Measurements from ENCODE around the gene SYS1.

Gene SYS1

DNA sequence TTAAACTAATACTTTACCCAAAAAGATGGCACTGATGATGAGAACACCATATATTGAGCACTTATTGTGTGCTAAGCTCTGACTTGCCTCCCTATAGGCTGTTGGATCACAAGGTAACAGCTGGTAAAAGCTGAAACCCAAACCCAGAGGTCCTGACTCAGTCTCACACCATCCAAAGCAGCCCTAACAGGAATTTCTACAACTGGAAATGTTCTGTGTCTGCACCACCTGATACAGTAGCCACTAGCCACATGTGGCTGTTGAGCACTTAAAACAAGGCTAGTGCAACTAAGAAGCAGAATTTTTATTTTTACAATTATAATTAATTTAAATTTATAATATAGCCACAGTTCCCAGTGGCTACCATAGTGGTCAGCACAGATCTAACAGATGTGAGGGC is 39.2 kb upstream of the SYS1 start:
- no peak; the same call in 2 of the 3 replicates for ATAC-seq
- TF ChIP-seq GLIS3 (CRISPR knock-in tag; IDR thresholded peaks at IDR 0.05), result no peak
- TF ChIP-seq, protein P1, sequence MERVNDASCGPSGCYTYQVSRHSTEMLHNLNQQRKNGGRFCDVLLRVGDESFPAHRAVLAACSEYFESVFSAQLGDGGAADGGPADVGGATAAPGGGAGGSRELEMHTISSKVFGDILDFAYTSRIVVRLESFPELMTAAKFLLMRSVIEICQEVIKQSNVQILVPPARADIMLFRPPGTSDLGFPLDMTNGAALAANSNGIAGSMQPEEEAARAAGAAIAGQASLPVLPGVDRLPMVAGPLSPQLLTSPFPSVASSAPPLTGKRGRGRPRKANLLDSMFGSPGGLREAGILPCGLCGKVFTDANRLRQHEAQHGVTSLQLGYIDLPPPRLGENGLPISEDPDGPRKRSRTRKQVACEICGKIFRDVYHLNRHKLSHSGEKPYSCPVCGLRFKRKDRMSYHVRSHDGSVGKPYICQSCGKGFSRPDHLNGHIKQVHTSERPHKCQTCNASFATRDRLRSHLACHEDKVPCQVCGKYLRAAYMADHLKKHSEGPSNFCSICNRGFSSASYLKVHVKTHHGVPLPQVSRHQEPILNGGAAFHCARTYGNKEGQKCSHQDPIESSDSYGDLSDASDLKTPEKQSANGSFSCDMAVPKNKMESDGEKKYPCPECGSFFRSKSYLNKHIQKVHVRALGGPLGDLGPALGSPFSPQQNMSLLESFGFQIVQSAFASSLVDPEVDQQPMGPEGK (CRISPR knock-in tag; IDR thresholded peaks at IDR 0.05; ENCODE audit: borderline replicate concordance), result no peak
- TF ChIP-seq ESRRG (CRISPR knock-in tag; IDR thresholded peaks at IDR 0.05), result no peak
- TF ChIP-seq ARNTL (CRISPR knock-in tag; IDR thresholded peaks at IDR 0.05; ENCODE audit: borderline replicate concordance, low read depth), result no peak
- TF ChIP-seq PPARA (CRISPR knock-in tag; IDR thresholded peaks at IDR 0.05; ENCODE audit: borderline replicate concordance), result no peak
- TF ChIP-seq, protein P2, sequence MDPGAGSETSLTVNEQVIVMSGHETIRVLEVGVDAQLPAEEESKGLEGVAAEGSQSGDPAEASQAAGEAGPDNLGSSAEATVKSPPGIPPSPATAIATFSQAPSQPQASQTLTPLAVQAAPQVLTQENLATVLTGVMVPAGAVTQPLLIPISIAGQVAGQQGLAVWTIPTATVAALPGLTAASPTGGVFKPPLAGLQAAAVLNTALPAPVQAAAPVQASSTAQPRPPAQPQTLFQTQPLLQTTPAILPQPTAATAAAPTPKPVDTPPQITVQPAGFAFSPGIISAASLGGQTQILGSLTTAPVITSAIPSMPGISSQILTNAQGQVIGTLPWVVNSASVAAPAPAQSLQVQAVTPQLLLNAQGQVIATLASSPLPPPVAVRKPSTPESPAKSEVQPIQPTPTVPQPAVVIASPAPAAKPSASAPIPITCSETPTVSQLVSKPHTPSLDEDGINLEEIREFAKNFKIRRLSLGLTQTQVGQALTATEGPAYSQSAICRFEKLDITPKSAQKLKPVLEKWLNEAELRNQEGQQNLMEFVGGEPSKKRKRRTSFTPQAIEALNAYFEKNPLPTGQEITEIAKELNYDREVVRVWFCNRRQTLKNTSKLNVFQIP (CRISPR knock-in tag; IDR thresholded peaks at IDR 0.05; ENCODE audit: borderline replicate concordance, low read depth), result no peak
- TF ChIP-seq, protein P3, sequence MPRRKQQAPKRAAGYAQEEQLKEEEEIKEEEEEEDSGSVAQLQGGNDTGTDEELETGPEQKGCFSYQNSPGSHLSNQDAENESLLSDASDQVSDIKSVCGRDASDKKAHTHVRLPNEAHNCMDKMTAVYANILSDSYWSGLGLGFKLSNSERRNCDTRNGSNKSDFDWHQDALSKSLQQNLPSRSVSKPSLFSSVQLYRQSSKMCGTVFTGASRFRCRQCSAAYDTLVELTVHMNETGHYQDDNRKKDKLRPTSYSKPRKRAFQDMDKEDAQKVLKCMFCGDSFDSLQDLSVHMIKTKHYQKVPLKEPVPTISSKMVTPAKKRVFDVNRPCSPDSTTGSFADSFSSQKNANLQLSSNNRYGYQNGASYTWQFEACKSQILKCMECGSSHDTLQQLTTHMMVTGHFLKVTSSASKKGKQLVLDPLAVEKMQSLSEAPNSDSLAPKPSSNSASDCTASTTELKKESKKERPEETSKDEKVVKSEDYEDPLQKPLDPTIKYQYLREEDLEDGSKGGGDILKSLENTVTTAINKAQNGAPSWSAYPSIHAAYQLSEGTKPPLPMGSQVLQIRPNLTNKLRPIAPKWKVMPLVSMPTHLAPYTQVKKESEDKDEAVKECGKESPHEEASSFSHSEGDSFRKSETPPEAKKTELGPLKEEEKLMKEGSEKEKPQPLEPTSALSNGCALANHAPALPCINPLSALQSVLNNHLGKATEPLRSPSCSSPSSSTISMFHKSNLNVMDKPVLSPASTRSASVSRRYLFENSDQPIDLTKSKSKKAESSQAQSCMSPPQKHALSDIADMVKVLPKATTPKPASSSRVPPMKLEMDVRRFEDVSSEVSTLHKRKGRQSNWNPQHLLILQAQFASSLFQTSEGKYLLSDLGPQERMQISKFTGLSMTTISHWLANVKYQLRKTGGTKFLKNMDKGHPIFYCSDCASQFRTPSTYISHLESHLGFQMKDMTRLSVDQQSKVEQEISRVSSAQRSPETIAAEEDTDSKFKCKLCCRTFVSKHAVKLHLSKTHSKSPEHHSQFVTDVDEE (CRISPR knock-in tag; IDR thresholded peaks at IDR 0.05), result no peak
- no peak for TF ChIP-seq SNAI2 (CRISPR knock-in tag; IDR thresholded peaks at IDR 0.05)
- no peak for TF ChIP-seq ZNF8 (CRISPR knock-in tag; IDR thresholded peaks at IDR 0.05)
- TF ChIP-seq TCF4 (CRISPR knock-in tag; IDR thresholded peaks at IDR 0.05; ENCODE audit: borderline replicate concordance), result no peak
- TF ChIP-seq OSR1 (CRISPR knock-in tag; IDR thresholded peaks at IDR 0.05), result no peak
- no peak for TF ChIP-seq BACH2 (CRISPR knock-in tag; IDR thresholded peaks at IDR 0.05; ENCODE audit: borderline replicate concordance)
- no peak for TF ChIP-seq ISL1 (CRISPR knock-in tag; IDR thresholded peaks at IDR 0.05)
- TF ChIP-seq ZFP30 (CRISPR knock-in tag; IDR thresholded peaks at IDR 0.05), result no peak
- no peak for TF ChIP-seq ZNF70 (CRISPR knock-in tag; IDR thresholded peaks at IDR 0.05)
- TF ChIP-seq, protein P4, sequence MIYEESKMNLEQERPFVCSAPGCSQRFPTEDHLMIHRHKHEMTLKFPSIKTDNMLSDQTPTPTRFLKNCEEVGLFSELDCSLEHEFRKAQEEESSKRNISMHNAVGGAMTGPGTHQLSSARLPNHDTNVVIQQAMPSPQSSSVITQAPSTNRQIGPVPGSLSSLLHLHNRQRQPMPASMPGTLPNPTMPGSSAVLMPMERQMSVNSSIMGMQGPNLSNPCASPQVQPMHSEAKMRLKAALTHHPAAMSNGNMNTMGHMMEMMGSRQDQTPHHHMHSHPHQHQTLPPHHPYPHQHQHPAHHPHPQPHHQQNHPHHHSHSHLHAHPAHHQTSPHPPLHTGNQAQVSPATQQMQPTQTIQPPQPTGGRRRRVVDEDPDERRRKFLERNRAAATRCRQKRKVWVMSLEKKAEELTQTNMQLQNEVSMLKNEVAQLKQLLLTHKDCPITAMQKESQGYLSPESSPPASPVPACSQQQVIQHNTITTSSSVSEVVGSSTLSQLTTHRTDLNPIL (CRISPR knock-in tag; IDR thresholded peaks at IDR 0.05; ENCODE audit: low read depth), result no peak
- no peak for TF ChIP-seq RARB (CRISPR knock-in tag; IDR thresholded peaks at IDR 0.05)
- no peak for TF ChIP-seq ZNF565 (CRISPR knock-in tag; conservative IDR thresholded peaks at IDR 0.05; ENCODE audit: low read depth)
- TF ChIP-seq, protein P5, sequence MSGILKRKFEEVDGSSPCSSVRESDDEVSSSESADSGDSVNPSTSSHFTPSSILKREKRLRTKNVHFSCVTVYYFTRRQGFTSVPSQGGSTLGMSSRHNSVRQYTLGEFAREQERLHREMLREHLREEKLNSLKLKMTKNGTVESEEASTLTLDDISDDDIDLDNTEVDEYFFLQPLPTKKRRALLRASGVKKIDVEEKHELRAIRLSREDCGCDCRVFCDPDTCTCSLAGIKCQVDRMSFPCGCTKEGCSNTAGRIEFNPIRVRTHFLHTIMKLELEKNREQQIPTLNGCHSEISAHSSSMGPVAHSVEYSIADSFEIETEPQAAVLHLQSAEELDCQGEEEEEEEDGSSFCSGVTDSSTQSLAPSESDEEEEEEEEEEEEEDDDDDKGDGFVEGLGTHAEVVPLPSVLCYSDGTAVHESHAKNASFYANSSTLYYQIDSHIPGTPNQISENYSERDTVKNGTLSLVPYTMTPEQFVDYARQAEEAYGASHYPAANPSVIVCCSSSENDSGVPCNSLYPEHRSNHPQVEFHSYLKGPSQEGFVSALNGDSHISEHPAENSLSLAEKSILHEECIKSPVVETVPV (CRISPR knock-in tag; IDR thresholded peaks at IDR 0.05), result no peak
- TF ChIP-seq CSDC2 (CRISPR knock-in tag; IDR thresholded peaks at IDR 0.05), result no peak

DNA sequence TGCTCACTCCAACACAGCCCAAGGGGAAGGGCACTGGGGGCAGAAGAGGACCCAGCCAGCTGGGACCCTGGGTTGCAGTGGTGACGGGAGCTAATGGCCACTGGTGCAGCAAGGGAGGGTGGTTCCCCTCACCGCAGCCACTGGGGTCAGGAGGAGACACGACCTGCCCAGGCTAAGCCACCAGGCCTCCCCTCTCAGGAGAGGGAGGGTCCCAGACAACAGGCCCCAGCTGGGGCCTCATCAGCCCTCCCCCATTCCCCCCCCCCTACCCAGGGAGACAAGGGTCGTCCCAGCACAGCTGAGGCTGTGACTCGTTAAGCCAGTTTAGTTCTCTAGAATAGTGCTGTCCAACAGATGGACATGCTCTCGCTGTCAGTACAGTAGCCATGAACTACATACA is 37.6 kb upstream of the SYS1 start:
- no peak for ATAC-seq
- TF ChIP-seq ZNF70 (CRISPR knock-in tag; IDR thresholded peaks at IDR 0.05), result no peak
- no peak for TF ChIP-seq BACH2 (CRISPR knock-in tag; IDR thresholded peaks at IDR 0.05; ENCODE audit: borderline replicate concordance)
- TF ChIP-seq PPARA (CRISPR knock-in tag; IDR thresholded peaks at IDR 0.05; ENCODE audit: borderline replicate concordance), result no peak
- TF ChIP-seq SNAI2 (CRISPR knock-in tag; IDR thresholded peaks at IDR 0.05), result no peak
- TF ChIP-seq, protein P2 (CRISPR knock-in tag; IDR thresholded peaks at IDR 0.05; ENCODE audit: borderline replicate concordance, low read depth), result no peak
- TF ChIP-seq TCF4 (CRISPR knock-in tag; IDR thresholded peaks at IDR 0.05; ENCODE audit: borderline replicate concordance), result no peak
- no peak for TF ChIP-seq OSR1 (CRISPR knock-in tag; IDR thresholded peaks at IDR 0.05)
- TF ChIP-seq GLIS3 (CRISPR knock-in tag; IDR thresholded peaks at IDR 0.05), result no peak
- no peak for TF ChIP-seq ESRRG (CRISPR knock-in tag; IDR thresholded peaks at IDR 0.05)
- TF ChIP-seq ZFP3 (CRISPR knock-in tag; IDR thresholded peaks at IDR 0.05), result no peak

Data from SK-N-SH treated with all-trans-retinoic acid at 6 μM for 48 hours (cell line).